Stimulated activated CD8-positive, alpha-beta memory T cell treated with anti-CD3 and anti-CD28 coated beads, Interleukin-12 subunit alpha, Interleukin-12 subunit beta, amount 100 ng/mL, for 24 hours (primary cell): ENCODE results near the gene RPH3AL.

Experiments
- DNase-seq: peaks from one replicate; pipeline ENCODE4 v3.0.0-alpha.2; 2020; ENCODE audit errors: extremely low read depth

RPH3AL gene

DNA sequence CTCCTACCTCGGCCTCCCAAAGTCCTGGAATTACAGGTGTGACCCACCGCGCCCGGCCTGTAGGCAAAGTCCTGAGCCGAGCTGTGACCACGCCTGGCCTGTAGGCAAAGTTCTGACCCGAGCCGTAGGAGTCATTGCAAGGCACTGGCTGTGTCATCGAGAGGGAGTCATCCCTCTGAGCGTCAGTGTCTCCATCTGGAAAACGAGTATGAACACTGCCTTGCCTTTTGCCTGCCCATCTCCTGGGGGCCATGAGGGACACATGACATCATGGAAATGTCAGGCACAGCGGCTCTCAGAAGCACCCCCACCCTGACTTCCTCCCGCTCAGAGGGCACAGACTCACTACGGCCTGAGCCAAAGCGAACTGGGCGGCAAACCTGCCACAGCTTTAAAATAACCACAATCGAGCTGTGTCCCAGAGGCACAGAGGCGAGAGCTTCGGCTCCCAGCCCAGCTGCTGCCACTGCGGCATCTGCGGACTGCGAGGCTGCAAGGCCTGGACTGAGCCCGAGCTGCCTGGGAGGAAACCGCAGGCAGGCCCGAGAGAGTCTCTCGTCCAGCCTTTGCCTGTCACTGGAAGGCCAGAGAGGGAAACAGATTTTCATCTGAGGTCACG lies 50.8 kb downstream of the RPH3AL start:
- DNase-seq, result no peak

DNA sequence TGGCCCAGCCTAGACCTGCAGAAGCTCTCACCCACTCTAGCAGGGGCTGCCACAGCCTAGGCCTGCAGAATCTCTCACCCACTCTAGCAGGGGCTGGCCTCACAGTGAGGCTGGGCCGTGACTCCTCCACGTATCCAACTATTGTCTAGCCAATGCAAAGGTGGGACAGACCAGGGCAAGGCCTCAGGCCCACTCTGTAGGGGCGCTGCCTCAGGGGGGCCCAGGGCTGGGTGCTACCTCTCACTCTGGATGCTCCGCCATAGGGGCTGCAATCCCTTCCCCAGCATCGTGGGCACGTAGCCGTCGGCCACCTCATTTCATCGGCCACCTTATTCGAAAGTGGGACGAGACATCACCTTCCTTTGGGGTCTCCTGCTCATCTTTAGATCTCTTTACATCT lies 51.7 kb downstream of the RPH3AL start:
- DNase-seq, result no peak

DNA sequence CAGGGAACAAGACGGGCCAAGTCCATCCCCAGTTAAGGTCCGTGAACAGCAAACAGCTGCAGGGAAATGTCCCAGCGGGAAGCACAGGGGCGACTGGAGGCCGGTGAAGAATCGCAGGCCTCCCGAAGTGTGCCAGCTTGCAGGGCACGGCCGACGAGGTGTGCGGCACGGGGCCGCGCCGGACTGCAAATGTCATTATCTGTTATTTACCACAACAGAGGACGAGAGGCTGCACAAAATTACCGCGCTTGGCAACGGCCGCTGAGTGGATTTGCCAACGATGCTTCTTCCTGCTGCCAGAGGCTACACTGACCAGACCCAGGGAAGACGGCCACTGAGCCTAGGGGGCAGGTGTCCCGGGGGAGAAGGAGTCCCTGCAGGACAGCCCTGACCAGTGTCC lies 53.1 kb downstream of the RPH3AL start:
- DNase-seq, result no peak

DNA sequence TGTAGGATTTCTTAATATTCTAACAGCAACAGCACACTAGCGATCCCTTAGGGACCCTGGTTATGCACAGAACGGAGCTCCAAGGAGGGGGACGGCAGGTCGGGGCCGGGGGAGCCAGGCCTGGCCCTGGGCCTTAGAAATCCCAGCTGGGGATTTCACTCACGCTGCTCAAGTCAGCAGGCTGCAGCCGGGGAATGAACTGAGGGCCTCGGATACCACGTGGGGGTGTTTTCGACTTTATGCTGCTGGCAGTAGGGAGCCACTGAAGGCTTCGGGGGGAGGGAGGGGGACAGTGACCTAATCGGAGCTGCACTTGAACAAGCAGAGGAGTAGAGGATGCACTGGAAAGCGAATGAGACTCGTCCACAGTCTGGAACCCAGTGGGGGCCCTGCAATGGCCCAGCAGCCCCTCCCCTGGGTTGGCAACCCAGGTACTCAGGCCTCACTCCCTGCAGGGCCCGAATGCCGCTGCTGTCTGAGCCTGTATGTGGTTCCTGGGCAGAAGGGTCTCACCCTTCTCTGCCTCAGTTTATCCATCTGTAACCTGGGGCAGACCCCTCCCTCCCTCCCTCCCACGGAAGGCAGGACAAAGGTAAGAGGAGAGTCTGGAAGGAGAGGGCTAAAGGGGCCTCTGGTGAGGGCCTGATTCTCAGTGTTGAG lies 53.7 kb downstream of the RPH3AL start:
- DNase-seq, result no peak

DNA sequence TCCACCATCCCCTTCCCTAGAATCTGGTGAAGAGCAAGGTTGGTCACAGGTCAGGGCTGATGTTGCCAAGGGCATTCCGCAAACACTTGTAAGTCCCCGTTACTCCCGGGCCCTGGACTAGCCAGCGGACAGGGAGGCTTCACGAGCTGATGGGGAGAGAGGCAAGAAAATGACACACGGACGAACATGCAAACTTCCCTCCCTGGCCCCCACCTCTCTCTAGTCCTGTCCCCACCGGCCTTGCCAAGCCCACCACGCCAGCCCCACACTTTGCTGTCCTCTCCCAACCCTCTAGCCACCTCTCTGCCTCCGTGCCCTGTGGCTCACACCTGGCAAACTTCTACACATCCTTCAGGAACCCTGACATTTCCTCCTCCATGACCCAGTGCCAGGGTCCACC lies 54.8 kb downstream of the RPH3AL start:
- DNase-seq, result no peak

DNA sequence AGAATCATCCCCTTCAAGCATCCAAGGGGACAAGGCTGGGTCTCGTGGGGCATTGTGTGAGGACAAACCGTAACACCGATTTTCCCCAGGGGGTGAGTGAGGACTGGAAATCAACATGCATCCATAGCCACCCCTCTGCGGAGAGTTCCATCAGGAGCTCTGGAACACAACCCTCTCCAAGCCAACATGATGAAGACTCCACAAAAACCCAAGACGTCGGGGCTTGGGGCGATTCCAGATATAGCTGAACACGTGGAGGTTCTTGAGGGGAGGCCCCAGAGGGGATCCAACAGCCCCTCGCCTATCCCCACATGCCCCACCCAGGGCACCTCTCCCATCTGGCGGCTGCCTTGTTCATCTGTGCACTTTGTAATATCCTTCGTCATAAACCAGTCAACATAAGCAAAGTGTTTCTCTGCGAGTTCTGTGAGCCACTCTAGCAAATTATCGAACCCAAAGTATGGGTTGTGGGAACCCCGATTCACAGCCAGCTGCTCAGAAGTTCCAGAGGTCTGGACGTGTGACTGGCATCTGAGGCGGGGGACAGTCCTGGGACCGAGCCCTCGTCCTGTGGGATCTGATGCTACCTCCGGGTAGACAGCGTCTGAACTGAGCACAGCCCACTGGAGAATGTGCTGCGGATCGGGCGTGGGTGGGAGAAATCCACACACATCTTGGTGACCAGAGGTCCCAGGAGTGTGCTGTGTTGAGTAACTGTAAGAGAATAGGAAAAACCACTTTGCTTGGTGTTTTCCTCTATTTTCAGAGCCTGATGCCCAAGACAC lies 55.5 kb downstream of the RPH3AL start:
- DNase-seq, result no peak

DNA sequence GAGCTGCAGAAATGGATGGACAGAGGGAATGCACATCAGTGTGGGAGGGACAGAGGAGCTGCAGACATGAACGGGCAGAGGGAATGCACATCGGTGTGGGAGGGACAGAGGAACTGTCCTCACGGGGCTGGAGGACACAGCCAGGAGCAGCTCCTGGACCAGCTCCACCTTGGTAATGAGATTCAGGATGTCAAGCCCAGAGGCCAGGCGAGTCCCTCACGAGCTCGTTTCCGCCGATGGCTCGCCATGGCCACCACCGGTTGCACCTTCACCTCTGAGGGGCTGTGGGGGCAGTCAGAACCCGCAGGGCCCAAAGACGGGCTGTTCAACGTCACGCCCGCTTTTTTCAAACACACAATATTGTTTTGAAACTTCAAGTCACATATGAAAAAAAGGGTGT lies 56.2 kb downstream of the RPH3AL start:
- DNase-seq, result no peak

DNA sequence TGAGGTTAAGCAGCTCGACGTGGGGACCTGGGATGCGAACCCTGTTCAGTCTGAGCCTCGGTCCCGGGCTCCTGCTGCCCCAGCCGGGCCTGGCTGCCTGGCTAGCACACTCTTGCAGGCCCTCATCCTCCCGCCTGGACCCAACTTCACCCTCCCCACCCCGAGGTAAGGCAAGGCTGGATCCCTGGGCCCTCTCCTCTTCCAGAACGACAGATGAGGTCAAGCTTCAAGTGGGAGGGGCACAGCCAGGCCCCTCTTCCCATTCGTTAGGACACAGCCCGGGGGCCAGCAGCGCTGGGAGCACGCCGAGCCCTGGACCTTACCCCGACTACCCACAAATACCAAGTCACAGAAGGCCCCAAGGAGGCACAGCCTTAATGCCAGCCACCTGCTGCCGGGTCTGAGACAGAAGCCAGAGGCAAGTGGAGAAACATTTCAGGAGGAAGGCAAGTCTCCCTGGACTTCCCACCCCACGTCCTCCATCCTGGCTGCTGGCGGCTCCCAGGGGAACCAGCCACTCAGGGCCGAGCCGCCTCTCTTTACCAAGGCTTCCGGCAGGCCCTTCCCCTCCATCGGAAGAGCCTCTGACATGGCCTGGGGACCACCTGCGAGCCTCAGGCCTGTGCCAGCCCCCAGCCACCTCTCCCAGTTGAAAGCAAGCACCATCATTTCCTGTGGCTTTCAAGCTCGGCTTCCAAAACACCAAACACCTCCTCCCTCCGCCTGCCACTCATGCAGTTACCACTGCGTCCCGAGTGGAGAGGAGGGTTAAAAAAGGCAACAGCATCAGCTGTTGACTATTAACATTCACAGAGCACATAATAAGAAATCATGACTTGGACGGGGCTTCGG lies 59.9 kb downstream of the RPH3AL start:
- DNase-seq, result no peak

DNA sequence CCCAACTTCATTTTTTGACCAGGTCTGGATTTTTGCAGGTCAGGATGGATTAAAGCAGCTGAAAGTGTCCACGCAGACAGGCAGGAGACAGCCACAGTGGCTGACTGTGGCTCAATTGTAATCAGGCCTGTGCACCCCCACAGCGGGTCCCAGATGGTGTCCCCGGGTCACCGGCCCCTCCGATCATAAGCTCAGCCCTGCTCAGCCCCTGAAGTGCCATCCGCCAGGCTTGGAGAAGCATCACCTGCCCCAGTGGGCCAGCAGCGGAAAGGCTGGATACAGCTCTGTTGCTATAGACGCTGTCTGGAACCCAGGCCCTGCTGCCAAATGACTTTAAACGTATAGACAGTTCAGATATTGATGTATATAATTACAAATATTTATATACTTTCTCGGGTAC lies 60.6 kb downstream of the RPH3AL start:
- no peak for DNase-seq

DNA sequence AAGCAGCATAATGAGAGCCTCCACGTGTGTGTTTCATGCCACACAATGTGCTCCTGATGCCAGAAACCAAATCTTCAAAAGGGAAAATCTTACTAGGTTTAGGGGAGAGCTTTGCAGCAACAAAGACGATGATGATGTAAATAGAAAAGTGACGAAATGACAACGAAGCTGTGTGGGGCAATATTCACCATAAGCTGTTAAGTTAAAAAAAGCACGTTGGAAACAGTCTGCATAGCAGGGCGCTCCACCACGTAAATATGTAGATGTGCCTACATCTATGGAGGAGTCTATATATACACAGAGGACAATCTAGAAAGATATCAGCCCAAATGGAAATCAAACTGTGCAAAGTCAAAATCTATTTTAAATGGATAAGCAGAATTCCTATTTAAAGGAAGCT lies 61.0 kb downstream of the RPH3AL start:
- DNase-seq, result no peak

DNA sequence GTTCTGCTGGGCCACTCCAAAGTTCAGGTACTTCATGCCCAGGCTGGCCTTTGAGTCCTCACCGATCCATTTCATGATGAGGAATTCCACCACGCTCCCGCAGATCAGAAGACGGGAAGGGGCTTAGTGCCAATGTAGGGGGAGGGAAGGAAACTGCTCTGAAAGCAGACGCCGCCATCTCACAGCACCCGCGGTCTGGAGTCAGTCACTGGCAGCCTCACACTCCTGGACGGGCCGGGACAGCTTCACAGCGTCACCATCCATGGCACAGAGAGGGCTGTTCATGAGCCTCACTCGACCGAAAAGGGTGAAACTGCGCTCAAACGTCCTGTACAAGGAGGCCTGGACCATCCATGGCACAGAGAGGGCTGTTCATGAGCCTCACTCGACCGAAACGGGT lies 62.0 kb downstream of the RPH3AL start:
- DNase-seq, result no peak

DNA sequence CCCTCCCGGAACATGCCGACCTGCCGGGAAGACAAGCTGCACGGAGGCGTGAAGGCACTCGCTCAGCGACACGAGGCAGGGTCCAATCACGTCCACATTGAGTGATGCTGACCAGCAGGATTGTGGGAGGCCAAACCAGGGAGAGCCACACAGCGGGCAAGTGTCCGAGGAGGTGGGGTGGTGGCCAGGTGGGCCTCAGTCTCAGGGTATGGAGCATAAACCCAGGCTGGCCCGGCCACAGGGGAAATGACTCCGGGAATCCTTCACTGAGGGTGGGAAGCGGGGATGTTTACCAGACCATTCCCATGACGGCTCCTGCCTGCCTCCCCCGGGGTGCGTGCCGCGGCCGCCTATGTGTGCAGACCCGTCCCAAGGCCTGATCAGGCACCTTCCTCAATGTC lies 62.5 kb downstream of the RPH3AL start:
- no peak for DNase-seq

DNA sequence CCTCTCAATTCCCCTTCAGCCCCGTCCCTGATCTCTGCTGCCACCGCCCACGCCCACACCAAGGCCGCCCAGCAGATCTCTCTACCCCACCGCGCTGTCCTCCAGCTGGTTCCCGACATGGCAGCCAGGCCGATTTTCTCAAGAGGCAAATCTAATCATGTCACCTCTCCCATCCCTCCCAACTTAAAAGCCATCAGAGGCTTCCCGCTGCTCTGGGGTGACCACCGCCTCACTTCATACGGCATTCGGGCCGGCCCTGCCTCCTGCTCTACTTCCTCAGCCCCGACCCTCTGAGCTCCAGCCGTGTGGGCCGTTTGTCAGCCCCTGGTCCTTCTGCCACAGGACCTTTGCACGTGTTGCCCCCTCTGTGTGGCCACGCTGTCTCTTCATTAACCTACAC lies 63.2 kb downstream of the RPH3AL start:
- no peak for DNase-seq

DNA sequence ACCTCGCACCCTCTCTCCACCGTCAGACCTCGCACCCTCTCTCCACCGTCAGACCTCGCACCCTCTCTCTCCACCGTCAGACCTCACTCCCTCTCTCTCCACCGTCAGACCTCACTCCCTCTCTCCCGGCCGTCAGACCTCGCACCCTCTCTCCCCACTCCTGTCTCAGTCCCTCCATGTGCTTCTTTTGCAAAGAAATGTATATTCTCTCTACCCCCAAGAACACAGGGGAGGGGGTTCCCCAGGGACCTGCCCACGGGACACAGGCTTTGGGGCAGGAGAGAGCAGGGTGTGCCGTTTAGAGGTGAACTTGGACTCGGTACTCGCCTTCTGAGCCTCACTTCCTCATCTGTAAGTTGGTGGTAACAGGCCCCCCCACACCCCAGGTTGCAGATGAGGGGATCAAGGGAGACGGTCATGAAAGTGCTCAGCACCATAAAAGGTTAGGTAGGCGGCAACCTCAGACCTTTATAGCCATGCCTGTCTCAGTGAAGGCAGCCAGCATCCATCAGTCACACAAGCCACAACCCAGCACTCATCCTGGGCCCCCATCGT lies 63.7 kb downstream of the RPH3AL start:
- DNase-seq, result no peak

DNA sequence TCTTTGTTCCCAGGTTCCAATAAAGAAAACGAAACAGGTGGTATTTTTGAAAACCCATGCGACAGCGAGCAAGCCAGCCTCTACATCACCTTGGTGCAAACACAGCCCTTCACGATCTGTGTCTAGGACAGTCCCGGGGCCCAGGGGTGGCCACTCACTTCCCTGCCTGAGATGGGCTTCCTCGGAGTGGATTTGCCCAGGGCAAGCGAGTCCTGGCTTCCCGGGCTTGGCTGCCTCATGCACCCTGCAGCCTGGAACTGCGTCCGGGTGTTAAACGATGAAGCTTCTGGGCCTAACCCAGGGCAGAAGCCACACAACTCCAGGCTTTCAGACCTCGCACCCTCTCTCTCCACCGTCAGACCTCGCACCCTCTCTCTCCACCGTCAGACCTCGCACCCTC lies 66.0 kb downstream of the RPH3AL start:
- no peak for DNase-seq

DNA sequence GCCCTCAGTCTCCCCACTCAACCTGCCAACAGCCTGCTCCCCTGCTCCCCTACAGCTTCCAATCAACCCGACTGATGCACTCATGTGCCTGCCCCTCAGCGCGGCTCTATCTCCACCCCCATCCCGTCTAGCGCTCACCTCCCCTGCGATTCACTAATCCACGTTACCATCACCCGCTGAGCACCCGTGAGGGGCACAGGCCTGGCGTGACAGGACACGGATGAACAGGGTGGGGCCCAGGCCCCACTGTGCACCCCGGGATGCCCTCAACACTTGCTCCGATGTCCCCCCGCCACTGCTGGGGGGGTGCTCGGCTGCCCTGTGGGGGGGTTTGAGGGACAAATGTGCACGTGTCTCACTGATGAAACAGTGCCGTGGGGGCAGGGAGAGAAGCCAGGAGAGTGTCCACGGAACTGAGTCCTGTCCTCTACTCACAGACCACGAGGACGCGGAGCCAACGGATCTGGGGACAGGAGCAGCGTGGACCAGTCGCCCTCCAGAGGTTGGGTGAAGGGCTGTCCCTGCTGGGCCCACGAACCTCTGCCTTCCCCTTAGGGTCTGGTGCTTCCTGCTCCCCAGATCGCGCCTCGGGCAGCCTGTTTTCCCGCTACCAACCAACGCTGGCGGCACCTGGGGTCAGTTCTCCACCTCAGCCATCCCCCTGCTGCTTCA lies 66.7 kb downstream of the RPH3AL start:
- DNase-seq, result no peak

DNA sequence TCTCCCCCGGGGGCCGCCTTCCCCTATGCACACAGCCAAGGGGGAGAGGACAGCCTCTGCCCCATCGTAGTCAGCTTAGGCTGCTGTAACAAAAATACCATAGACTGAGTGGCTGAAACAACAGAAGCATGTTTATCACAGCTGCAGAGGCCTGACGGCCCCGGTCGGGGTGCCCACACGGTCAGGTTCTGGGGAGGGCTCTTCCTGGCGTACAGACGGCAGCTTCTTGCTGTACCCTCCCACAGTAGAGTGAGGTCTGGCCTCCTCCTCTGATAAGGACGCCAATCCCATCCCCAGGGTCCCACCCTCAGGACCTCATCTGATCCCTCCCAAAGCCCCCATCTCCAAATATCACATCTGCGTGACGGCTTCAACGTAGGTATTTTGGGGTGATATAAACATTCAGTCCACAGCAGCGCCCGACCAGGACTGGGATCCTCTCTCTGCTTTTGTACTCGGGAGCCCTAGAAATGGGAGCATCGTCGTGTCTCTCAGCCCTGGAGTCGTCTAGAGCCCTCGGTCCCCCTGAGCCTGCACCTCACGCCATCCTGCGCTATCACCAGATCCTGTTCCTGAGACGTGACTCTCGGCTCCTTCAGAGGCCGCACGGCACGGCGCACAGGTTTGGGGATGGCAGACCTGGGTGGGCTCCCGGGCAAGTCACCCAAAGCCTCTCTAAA lies 67.8 kb downstream of the RPH3AL start:
- DNase-seq, result no peak

DNA sequence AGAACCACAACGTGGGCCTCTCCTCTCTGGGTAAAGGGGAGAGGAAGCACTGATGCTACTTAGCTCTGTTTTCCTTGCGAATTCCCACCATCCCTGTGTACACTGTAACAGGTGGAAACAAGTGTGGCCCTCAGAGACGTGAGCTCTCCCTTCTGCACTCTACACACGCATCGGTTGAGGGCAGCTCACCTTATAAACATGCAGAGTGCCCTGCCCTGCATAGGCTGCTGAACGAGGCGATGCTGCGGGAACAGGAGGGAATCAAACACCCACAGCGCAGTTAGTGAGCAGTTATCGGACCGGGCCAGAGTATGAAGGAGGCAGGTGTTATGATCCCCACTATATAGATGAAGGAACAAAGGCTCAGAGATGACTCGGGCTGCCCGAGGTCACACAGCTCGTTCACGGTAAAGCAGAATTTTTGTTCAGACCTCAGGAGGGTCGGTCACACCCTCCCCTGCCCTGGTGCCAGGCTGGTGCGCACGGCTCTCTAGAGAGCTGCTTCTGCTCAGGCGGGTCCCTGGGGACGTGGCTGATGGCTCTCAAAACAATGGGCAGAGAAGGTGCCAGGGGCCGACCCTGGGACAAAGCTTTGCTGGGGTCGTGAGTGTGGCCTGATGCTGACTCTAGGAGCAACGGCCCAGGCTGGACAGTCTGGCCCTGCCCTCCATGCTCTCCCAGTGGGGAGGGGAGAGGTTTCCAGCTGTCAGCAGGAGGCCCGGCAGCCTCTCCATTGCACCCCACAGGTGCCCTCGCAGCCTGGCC lies 68.5 kb downstream of the RPH3AL start:
- DNase-seq, result no peak

DNA sequence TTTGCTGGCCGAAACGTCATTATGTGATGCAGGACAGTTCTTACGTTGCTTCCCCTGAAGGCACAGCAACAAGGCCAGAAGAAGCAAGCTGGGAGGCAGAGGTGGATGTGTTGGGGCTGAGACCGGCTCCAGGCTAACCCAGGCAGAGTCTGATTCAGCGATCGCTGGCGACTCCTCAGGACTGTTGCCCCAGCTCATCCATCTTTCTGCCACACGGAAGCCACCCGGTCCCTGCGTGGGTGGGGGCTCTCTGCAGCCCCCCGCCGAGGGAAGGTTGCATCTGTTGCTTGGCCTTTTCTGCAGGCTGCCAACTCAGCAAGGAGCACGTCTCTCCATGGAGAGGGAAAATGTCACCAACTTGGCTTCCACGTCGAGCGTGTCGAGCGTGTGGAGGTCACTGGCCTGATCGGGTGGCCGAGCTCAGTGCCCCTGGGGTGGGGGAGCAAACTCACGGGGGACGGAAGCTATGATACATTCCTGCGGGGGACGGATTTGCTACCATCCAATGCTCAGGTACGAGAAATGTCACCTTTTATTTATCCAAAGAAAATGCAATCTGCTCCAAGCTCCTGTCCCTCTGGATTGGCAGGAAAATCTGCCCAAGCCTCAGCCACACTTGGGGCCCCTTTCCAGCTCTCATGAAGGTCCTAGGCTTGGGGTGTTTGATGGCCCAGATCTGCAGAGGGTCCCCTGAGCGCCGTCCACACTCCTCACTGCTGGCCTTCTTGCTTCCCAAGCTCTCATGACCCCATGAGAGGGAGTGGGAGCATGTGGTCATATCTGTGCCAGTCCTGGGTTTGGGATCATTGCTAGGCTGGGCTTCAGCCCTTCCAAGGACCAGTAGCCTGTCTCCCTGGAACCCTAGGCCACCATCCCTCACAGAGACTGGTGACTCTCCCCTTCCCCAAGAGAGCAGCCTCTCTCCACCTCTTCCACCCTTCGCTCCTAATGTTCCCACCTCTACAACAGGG lies 69.4 kb downstream of the RPH3AL start:
- no peak for DNase-seq
